Astrocyte (in vitro differentiated cells and primary cell): ENCODE measurements around the gene SHISAL1. TPM values are rescaled to one million over a fixed set of nuclear protein-coding genes. Genes with fewer than 3 reads are reported as not detected.

Experiments used
- DNase-seq: peaks from one replicate; pipeline ENCODE4 v3.0.0-alpha.2; 2010; ENCODE audit warnings: low read depth
- FAIRE-seq: peaks from 2 replicates; lab custom pipeline; 2011; peaks lifted over from hg19 to GRCh38; lab: Jason Lieb, UNC
- H2AFZ ChIP-seq: 2 replicates; pipeline ENCODE4 v1.6.0; 2012; ENCODE audit warnings: low read depth, low read length, inconsistent platforms
- H3K27ac ChIP-seq: 2 replicates; pipeline ENCODE4 v1.5.1; 2011; ENCODE audit warnings: low read depth, low read length, inconsistent platforms
- H3K27me3 ChIP-seq: 2 replicates; pipeline ENCODE4 v1.6.0; 2011; ENCODE audit warnings: low read length, inconsistent platforms; ENCODE audit not compliant: insufficient read depth
- H3K36me3 ChIP-seq: 2 replicates; pipeline ENCODE4 v1.5.1; 2011; ENCODE audit warnings: low read length, inconsistent platforms; ENCODE audit not compliant: insufficient read depth
- H3K4me1 ChIP-seq: 2 replicates; pipeline ENCODE4 v1.5.1; 2011; ENCODE audit warnings: low read length, inconsistent platforms; ENCODE audit not compliant: insufficient read depth
- H3K4me2 ChIP-seq: 2 replicates; pipeline ENCODE4 v1.6.0; 2012; ENCODE audit warnings: low read length, inconsistent platforms
- H3K4me3 ChIP-seq: 2 replicates; pipeline ENCODE4 v1.5.1; 2011; ENCODE audit warnings: low read depth, mild to moderate bottlenecking, low read length, inconsistent platforms; ENCODE audit not compliant: insufficient read depth
- H3K79me2 ChIP-seq: 2 replicates; pipeline ENCODE4 v1.6.0; 2012; ENCODE audit warnings: mild to moderate bottlenecking, low read length, inconsistent platforms; ENCODE audit not compliant: insufficient read depth
- H3K9ac ChIP-seq: 2 replicates; pipeline ENCODE4 v1.6.0; 2012; ENCODE audit warnings: mild to moderate bottlenecking, low read length, inconsistent platforms
- H3K9me3 ChIP-seq: 2 replicates; pipeline ENCODE4 v1.5.1; 2012; ENCODE audit warnings: low read depth, mild to moderate bottlenecking, low read length, inconsistent platforms; ENCODE audit not compliant: insufficient read depth
- H4K20me1 ChIP-seq: 2 replicates; pipeline ENCODE4 v1.6.0; 2012; ENCODE audit warnings: low read length, inconsistent platforms; ENCODE audit not compliant: insufficient read depth
- H3K27ac Mint-ChIP-seq: one replicate; pipeline ENCODE4 v1.8.0; 2021; ENCODE audit warnings: mild to moderate bottlenecking, mixed read lengths; ENCODE audit not compliant: unreplicated experiment
- H3K27me3 Mint-ChIP-seq: one replicate; pipeline ENCODE4 v1.8.0; 2021; ENCODE audit warnings: low read depth, mixed read lengths; ENCODE audit not compliant: unreplicated experiment
- H3K36me3 Mint-ChIP-seq: one replicate; pipeline ENCODE4 v1.8.0; 2021; ENCODE audit warnings: low read depth, mixed read lengths; ENCODE audit not compliant: unreplicated experiment
- H3K4me1 Mint-ChIP-seq: one replicate; pipeline ENCODE4 v1.8.0; 2021; ENCODE audit warnings: low read depth, mixed read lengths; ENCODE audit not compliant: unreplicated experiment
- H3K4me3 Mint-ChIP-seq: one replicate; pipeline ENCODE4 v1.8.0; 2021; ENCODE audit warnings: mild to moderate bottlenecking, moderate library complexity, mixed read lengths; ENCODE audit not compliant: unreplicated experiment
- H3K9me3 Mint-ChIP-seq: one replicate; pipeline ENCODE4 v1.8.0; 2021; ENCODE audit warnings: mild to moderate bottlenecking, mixed read lengths; ENCODE audit not compliant: unreplicated experiment
- CTCF ChIP-seq: IDR thresholded peaks from 2 replicates; pipeline ENCODE4 v1.5.1; 2011; ENCODE audit warnings: low read depth, mild to moderate bottlenecking, inconsistent platforms, low read length, moderate library complexity; ENCODE audit not compliant: insufficient read depth
- EZH2 ChIP-seq: IDR thresholded peaks from 2 replicates; pipeline ENCODE4 v1.6.1; 2012; ENCODE audit warnings: mild to moderate bottlenecking, low read length, inconsistent platforms; ENCODE audit not compliant: insufficient read depth
- total RNA-seq: library from RNA; stranded (reverse); gene quantifications from 2 replicates; pipeline ENCODE4 v1.2.1, GENCODE V29; 2021

SHISAL1 gene
- total RNA-seq, 1 donor from 2014 or later, result 0.36 TPM

- Histone ChIP-seq H3K4me1 (no peaks in the 10 kb centered on the region), H2AFZ (no peak overlapping the region), H3K27ac (no peak overlapping the region), H3K79me2 (no peaks in the 10 kb centered on the region), H3K9ac (no peak overlapping the region), H3K4me3 (no peak overlapping the region), H4K20me1 (no peaks in the 10 kb centered on the region), H3K36me3 (no peaks in the 10 kb centered on the region), H3K9me3 (peaks cover 7% of the 10 kb centered on the region), H3K4me2 (no peak overlapping the region), H3K27me3 (no peaks in the 10 kb centered on the region)
- H3K4me3 Mint-ChIP-seq, result no peak overlapping the region
- H3K27me3 Mint-ChIP-seq, result peaks cover 25% of the 10 kb centered on the region
- FAIRE-seq (no peak), DNase-seq (no peak)
- H3K27ac Mint-ChIP-seq, result no peak overlapping the region
- peaks cover 3% of the 10 kb centered on the region for H3K9me3 Mint-ChIP-seq
- TF ChIP-seq CTCF, result no peak
- no peak for TF ChIP-seq EZH2
- H3K4me1 Mint-ChIP-seq, result no peaks in the 10 kb centered on the region
- H3K36me3 Mint-ChIP-seq, result no peaks in the 10 kb centered on the region
Observed at GRCh38 chr22:44229809-44230208, 82.9 kb downstream of the SHISAL1 start.

GRCh38 chr22:44229331-44229730 is 83.4 kb downstream of the SHISAL1 start:
- no peak overlapping the region for H3K27ac Mint-ChIP-seq
- no peak overlapping the region for H3K9ac ChIP-seq

More at GRCh38 chr22:44229331-44229730, 83.4 kb downstream of the SHISAL1 start:
- Mint-ChIP-seq H3K27me3 (peaks cover 28% of the 10 kb centered on the region), H3K4me1 (no peaks in the 10 kb centered on the region), H3K9me3 (peaks cover 3% of the 10 kb centered on the region), H3K4me3 (no peak overlapping the region), H3K36me3 (no peaks in the 10 kb centered on the region)
- Histone ChIP-seq H4K20me1 (no peaks in the 10 kb centered on the region), H2AFZ (no peak overlapping the region), H3K4me2 (no peak overlapping the region), H3K4me1 (no peaks in the 10 kb centered on the region), H3K36me3 (no peaks in the 10 kb centered on the region), H3K27me3 (peaks cover under 1% of the 10 kb centered on the region), H3K9me3 (peaks cover 7% of the 10 kb centered on the region), H3K4me3 (no peak overlapping the region), H3K79me2 (no peaks in the 10 kb centered on the region), H3K27ac (no peak overlapping the region)
- FAIRE-seq (no peak), DNase-seq (no peak)
- TF ChIP-seq CTCF, result no peak
- TF ChIP-seq EZH2, result no peak
